ENCODE results near the gene CENPN.

Gene CENPN

GRCh38 chr16:81000873-81001272, 6.1 kb upstream of the CENPN start:
- Histone ChIP-seq H3K36me3 (ENCODE audit: control insufficient read depth, insufficient read depth, low read length) (no peaks in the 10 kb centered on the region), H3K27ac (ENCODE audit: insufficient read depth, low read length, poor library complexity, severe bottlenecking) (no peak overlapping the region), H3K4me3 (ENCODE audit: insufficient read depth, low read depth, low read length, poor library complexity, severe bottlenecking) (no peak overlapping the region), H3K27me3 (replicated peaks; ENCODE audit: control insufficient read depth, insufficient read depth, low read length, poor library complexity, severe bottlenecking) (no peaks in the 10 kb centered on the region), H3K4me1 (ENCODE audit: control insufficient read depth, insufficient read depth, low read length, poor library complexity, severe bottlenecking) (peaks cover 18% of the 10 kb centered on the region), H3K9me3 (ENCODE audit: control insufficient read depth, low read length) (no peaks in the 10 kb centered on the region)
- no peak for DNase-seq

- Histone ChIP-seq H3K27ac (ENCODE audit: insufficient read depth, low read length, poor library complexity, severe bottlenecking) (no peak overlapping the region), H3K27me3 (replicated peaks; ENCODE audit: control insufficient read depth, insufficient read depth, low read length, poor library complexity, severe bottlenecking) (no peaks in the 10 kb centered on the region), H3K36me3 (ENCODE audit: control insufficient read depth, insufficient read depth, low read length) (no peaks in the 10 kb centered on the region), H3K9me3 (ENCODE audit: control insufficient read depth, low read length) (no peaks in the 10 kb centered on the region), H3K4me3 (ENCODE audit: insufficient read depth, low read depth, low read length, poor library complexity, severe bottlenecking) (no peak overlapping the region), H3K4me1 (ENCODE audit: control insufficient read depth, insufficient read depth, low read length, poor library complexity, severe bottlenecking) (peaks cover 18% of the 10 kb centered on the region)
- DNase-seq = no peak
Measured at GRCh38 chr16:81001330-81001729, 5.7 kb upstream of the CENPN start.

- DNase-seq = no peak
- H3K27me3 ChIP-seq (replicated peaks; ENCODE audit: control insufficient read depth, insufficient read depth, low read length, poor library complexity, severe bottlenecking) = no peaks in the 10 kb centered on the region
- no peaks in the 10 kb centered on the region for H3K9me3 ChIP-seq (ENCODE audit: control insufficient read depth, low read length)
- no peak overlapping the region for H3K27ac ChIP-seq (ENCODE audit: insufficient read depth, low read length, poor library complexity, severe bottlenecking)
- H3K4me3 ChIP-seq (ENCODE audit: insufficient read depth, low read depth, low read length, poor library complexity, severe bottlenecking) = no peak overlapping the region
- no peaks in the 10 kb centered on the region for H3K36me3 ChIP-seq (ENCODE audit: control insufficient read depth, insufficient read depth, low read length)
- H3K4me1 ChIP-seq (ENCODE audit: control insufficient read depth, insufficient read depth, low read length, poor library complexity, severe bottlenecking) = peaks cover 18% of the 10 kb centered on the region
Measured at GRCh38 chr16:81003064-81003463, 4.0 kb upstream of the CENPN start.

GRCh38 chr16:81003610-81004460, 3.2 kb upstream of the CENPN start:
- Histone ChIP-seq H3K9me3 (ENCODE audit: control insufficient read depth, low read length) (no peaks in the 10 kb centered on the region), H3K4me1 (ENCODE audit: control insufficient read depth, insufficient read depth, low read length, poor library complexity, severe bottlenecking) (peaks cover 18% of the 10 kb centered on the region), H3K27ac (ENCODE audit: insufficient read depth, low read length, poor library complexity, severe bottlenecking) (peak overlapping the region; percentile 64), H3K4me3 (ENCODE audit: insufficient read depth, low read depth, low read length, poor library complexity, severe bottlenecking) (peak overlapping the region; percentile 43), H3K36me3 (ENCODE audit: control insufficient read depth, insufficient read depth, low read length) (no peaks in the 10 kb centered on the region), H3K27me3 (replicated peaks; ENCODE audit: control insufficient read depth, insufficient read depth, low read length, poor library complexity, severe bottlenecking) (no peaks in the 10 kb centered on the region)
- no peak for DNase-seq

GRCh38 chr16:81004646-81005353, 2.2 kb upstream of the CENPN start:
- Histone ChIP-seq H3K4me3 (ENCODE audit: insufficient read depth, low read depth, low read length, poor library complexity, severe bottlenecking) (peak overlapping the region; percentile 43), H3K9me3 (ENCODE audit: control insufficient read depth, low read length) (no peaks in the 10 kb centered on the region), H3K27me3 (replicated peaks; ENCODE audit: control insufficient read depth, insufficient read depth, low read length, poor library complexity, severe bottlenecking) (no peaks in the 10 kb centered on the region), H3K4me1 (ENCODE audit: control insufficient read depth, insufficient read depth, low read length, poor library complexity, severe bottlenecking) (peaks cover 18% of the 10 kb centered on the region), H3K27ac (ENCODE audit: insufficient read depth, low read length, poor library complexity, severe bottlenecking) (peak overlapping the region; percentile 64), H3K36me3 (ENCODE audit: control insufficient read depth, insufficient read depth, low read length) (no peaks in the 10 kb centered on the region)
- DNase-seq = peak in 1 of 3 donors; percentile 22

GRCh38 chr16:81005610-81006161, 1.3 kb upstream of the CENPN start:
- Histone ChIP-seq H3K4me3 (ENCODE audit: insufficient read depth, low read depth, low read length, poor library complexity, severe bottlenecking) (peak overlapping the region; percentile 97), H3K9me3 (ENCODE audit: control insufficient read depth, low read length) (no peaks in the 10 kb centered on the region), H3K4me1 (ENCODE audit: control insufficient read depth, insufficient read depth, low read length, poor library complexity, severe bottlenecking) (peaks cover 18% of the 10 kb centered on the region), H3K27me3 (replicated peaks; ENCODE audit: control insufficient read depth, insufficient read depth, low read length, poor library complexity, severe bottlenecking) (no peaks in the 10 kb centered on the region), H3K27ac (ENCODE audit: insufficient read depth, low read length, poor library complexity, severe bottlenecking) (peak overlapping the region; percentile 99), H3K36me3 (ENCODE audit: control insufficient read depth, insufficient read depth, low read length) (no peaks in the 10 kb centered on the region)
- DNase-seq = no peak

GRCh38 chr16:81006211-81006812, 702 bp upstream of the CENPN start:
- DNase-seq = peak; percentile 50 to 63 (median 59)

GRCh38 chr16:81008505-81008789, 1.4 kb downstream of the CENPN start:
- H3K4me1 ChIP-seq (ENCODE audit: control insufficient read depth, insufficient read depth, low read length, poor library complexity, severe bottlenecking) = peaks cover 18% of the 10 kb centered on the region
- no peaks in the 10 kb centered on the region for H3K36me3 ChIP-seq (ENCODE audit: control insufficient read depth, insufficient read depth, low read length)
- H3K4me3 ChIP-seq (ENCODE audit: insufficient read depth, low read depth, low read length, poor library complexity, severe bottlenecking) = no peak overlapping the region
- H3K9me3 ChIP-seq (ENCODE audit: control insufficient read depth, low read length) = no peaks in the 10 kb centered on the region
- H3K27me3 ChIP-seq (replicated peaks; ENCODE audit: control insufficient read depth, insufficient read depth, low read length, poor library complexity, severe bottlenecking) = no peaks in the 10 kb centered on the region
- no peak for DNase-seq
- H3K27ac ChIP-seq (ENCODE audit: insufficient read depth, low read length, poor library complexity, severe bottlenecking) = no peak overlapping the region

More at GRCh38 chr16:81006211-81006812, 702 bp upstream of the CENPN start:
- no peaks in the 10 kb centered on the region for H3K36me3 ChIP-seq (ENCODE audit: control insufficient read depth, insufficient read depth, low read length)
- peak overlapping the region; percentile 97 for H3K4me3 ChIP-seq (ENCODE audit: insufficient read depth, low read depth, low read length, poor library complexity, severe bottlenecking)
- H3K27me3 ChIP-seq (replicated peaks; ENCODE audit: control insufficient read depth, insufficient read depth, low read length, poor library complexity, severe bottlenecking) = no peaks in the 10 kb centered on the region
- H3K4me1 ChIP-seq (ENCODE audit: control insufficient read depth, insufficient read depth, low read length, poor library complexity, severe bottlenecking) = peaks cover 18% of the 10 kb centered on the region
- no peaks in the 10 kb centered on the region for H3K9me3 ChIP-seq (ENCODE audit: control insufficient read depth, low read length)
- H3K27ac ChIP-seq (ENCODE audit: insufficient read depth, low read length, poor library complexity, severe bottlenecking) = peak overlapping the region; percentile 99

GRCh38 chr16:81012974-81013373, 6.0 kb downstream of the CENPN start:
- no peaks in the 10 kb centered on the region for H3K27me3 ChIP-seq (replicated peaks; ENCODE audit: control insufficient read depth, insufficient read depth, low read length, poor library complexity, severe bottlenecking)
- no peaks in the 10 kb centered on the region for H3K9me3 ChIP-seq (ENCODE audit: control insufficient read depth, low read length)
- no peaks in the 10 kb centered on the region for H3K36me3 ChIP-seq (ENCODE audit: control insufficient read depth, insufficient read depth, low read length)
- no peak overlapping the region for H3K4me3 ChIP-seq (ENCODE audit: insufficient read depth, low read depth, low read length, poor library complexity, severe bottlenecking)
- no peaks in the 10 kb centered on the region for H3K4me1 ChIP-seq (ENCODE audit: control insufficient read depth, insufficient read depth, low read length, poor library complexity, severe bottlenecking)
- no peak overlapping the region for H3K27ac ChIP-seq (ENCODE audit: insufficient read depth, low read length, poor library complexity, severe bottlenecking)
- no peak for DNase-seq

GRCh38 chr16:81014672-81015071, 7.7 kb downstream of the CENPN start:
- Histone ChIP-seq H3K27me3 (replicated peaks; ENCODE audit: control insufficient read depth, insufficient read depth, low read length, poor library complexity, severe bottlenecking) (no peaks in the 10 kb centered on the region), H3K4me1 (ENCODE audit: control insufficient read depth, insufficient read depth, low read length, poor library complexity, severe bottlenecking) (no peaks in the 10 kb centered on the region), H3K4me3 (ENCODE audit: insufficient read depth, low read depth, low read length, poor library complexity, severe bottlenecking) (no peak overlapping the region), H3K9me3 (ENCODE audit: control insufficient read depth, low read length) (no peaks in the 10 kb centered on the region), H3K27ac (ENCODE audit: insufficient read depth, low read length, poor library complexity, severe bottlenecking) (no peak overlapping the region), H3K36me3 (ENCODE audit: control insufficient read depth, insufficient read depth, low read length) (no peaks in the 10 kb centered on the region)
- DNase-seq = no peak
